GM18526 (cell line): ENCODE measurements around the gene FXYD7.

ENCODE experiments used
- POLR2A ChIP-seq: IDR thresholded peaks from 3 replicates; pipeline ENCODE4 v1.6.1; 2011; ENCODE audit not compliant: insufficient read length; ENCODE audit errors: extremely low read depth

FXYD7 gene

GRCh38 chr19:35134601-35135242 is 8.3 kb upstream of the FXYD7 start, which contains the start of gene LGI4:
Gene LGI4 (minus strand): TSS chr19:35135059. CDS start chr19:35134680, 379 bp downstream.
- no peak for TF ChIP-seq POLR2A

DNA sequence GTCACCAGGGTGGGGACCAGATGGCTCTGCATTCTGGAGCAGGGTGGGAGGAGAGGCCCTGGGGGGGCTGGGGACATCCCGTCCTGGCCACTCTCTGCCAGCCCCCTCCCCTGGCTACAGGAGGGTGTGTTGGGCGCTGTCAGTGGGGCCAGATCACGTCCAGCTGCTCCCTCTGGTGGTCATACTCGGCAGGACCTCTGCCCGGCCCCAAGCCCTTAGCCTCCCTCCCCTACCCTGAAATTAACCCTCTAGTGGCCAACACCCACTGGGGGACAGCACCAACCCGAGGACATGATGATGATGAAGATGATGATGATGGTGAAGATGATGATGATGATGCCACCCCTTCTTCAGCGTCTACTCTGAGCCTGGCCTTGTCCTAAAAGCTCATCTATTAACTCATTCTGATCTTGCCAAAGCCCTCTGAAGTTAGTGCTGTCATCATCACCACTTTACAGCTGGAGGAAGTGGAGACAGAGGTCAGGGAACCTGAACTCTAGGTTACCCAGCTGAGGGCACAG is 7.6 kb upstream of the FXYD7 start:
- TF ChIP-seq POLR2A = no peak

DNA sequence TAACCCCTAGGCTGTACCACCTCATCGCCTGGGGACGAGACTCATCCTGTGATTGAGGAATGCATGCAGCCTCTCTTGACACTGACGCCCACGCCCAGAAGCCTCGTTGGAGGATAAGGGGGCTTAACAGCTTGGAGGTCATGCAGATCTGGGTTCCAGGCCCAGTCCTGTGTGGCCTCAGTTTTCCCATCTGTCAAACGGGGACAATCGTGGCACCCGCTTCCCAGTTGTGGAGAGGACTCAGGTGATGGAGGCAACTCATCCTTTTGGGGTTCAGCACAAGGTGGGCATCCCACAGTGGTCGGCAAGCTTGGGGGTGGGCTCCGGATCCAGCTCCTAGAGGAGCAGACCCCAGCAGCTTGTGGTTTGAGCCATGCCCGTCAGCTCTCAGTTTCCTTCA is 6.8 kb upstream of the FXYD7 start:
- TF ChIP-seq POLR2A = no peak

GRCh38 chr19:35136977-35137702 is 5.9 kb upstream of the FXYD7 start:
- no peak for TF ChIP-seq POLR2A

DNA sequence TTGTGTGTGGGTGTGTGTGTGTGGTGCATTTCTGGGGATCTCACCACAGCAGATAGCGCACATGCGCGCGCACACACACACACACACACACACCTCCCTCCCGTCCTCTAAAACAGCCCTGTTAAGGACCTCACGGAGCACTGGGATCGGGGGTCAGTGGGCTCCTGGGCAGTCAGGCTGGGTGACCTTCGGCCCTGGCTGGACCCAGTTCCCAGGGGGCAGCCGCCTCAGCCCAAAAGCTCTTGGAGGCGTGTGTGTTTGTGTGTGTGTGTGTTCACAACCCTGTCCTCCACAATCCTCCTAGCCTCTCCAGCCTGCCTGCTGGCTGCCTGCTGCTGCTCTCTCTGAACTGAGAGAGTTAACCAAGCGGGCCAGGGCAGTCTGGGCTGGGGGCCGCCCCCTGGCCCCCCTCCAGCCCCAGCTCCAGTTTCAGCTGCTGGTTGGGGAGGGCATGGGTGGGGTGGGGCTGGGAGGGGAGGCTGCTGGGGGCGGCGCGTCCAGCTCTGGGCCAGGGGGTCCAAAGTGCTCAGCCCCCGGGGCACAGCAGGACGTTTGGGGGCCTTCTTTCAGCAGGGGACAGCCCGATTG is 4.7 kb upstream of the FXYD7 start, which contains the start of gene FXYD1:
FXYD1 (plus strand) TSS at position 520 of the 588 bp plus-strand sequence. CDS start 1,256 bp downstream, outside the sequence.
- TF ChIP-seq POLR2A = no peak

GRCh38 chr19:35140207-35140961 is 2.7 kb upstream of the FXYD7 start:
- TF ChIP-seq POLR2A = no peak

DNA sequence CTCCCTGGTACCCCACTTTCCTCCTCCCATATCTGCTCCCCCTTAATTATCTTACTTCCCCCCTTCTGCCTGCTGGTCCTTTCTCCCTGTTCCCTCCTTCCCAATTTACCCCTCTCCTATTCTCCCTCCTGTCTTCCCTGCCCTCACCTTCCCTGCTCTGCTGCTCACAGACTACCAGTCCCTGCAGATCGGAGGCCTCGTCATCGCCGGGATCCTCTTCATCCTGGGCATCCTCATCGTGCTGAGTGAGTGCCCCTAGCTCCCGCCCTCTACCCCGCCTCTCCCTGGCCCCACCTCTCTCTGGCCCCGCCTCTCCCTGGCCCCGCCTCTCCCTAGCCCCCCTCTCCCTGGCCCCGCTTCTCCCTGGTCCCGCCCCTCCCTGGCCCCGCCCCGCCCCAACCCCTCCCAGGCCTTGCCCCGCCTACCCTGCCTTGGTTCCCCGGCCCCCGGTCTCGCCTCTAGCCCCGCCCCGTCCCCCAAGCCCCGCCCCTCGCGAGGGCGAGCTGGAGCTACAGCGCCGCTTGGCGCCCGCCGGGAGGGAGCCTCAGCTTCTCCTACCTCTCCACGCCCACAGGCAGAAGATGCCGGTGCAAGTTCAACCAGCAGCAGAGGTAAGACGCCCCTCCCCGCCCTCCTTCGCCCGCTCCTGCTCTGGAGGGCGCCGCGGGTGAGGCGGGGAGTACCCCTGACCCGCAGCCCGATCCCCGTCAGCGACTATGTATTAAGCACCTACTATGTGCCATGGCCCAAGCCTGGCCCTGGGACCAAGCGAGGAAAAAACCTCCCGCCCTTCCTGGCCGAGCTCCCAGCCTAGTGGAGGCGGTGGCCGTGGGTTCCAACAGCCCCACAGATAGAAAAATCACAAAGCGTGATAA is 1.9 kb upstream of the FXYD7 start:
- TF ChIP-seq POLR2A = no peak

- TF ChIP-seq POLR2A = no peak
Observed at GRCh38 chr19:35141837-35142605, 1.0 kb upstream of the FXYD7 start.

- TF ChIP-seq POLR2A = no peak
Observed at GRCh38 chr19:35142606-35143230, 337 bp upstream of the FXYD7 start.

DNA sequence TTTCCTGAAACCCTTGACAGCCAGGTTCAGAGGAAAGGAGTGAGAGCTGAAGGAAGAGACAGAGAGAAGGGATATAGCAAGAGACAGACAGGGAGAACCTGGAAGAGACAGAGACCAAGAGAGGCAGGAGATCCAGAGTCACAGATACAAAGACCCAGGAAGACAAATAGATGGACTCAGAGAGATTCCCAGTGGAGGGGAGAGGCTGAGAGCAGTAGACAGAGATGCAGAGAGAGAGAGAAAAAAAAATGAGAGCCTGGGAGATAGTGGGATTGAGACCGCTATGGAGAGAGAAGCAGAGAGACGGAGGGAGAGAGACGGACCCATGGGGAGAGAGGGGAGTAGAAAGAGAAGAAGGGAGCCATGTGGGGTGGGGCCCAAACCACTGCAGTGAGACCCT is 763 bp downstream of the FXYD7 start:
- no peak for TF ChIP-seq POLR2A

- no peak for TF ChIP-seq POLR2A
Observed at GRCh38 chr19:35144259-35144599, 1.2 kb downstream of the FXYD7 start.

GRCh38 chr19:35144600-35145436 is 1.8 kb downstream of the FXYD7 start:
- TF ChIP-seq POLR2A = no peak

DNA sequence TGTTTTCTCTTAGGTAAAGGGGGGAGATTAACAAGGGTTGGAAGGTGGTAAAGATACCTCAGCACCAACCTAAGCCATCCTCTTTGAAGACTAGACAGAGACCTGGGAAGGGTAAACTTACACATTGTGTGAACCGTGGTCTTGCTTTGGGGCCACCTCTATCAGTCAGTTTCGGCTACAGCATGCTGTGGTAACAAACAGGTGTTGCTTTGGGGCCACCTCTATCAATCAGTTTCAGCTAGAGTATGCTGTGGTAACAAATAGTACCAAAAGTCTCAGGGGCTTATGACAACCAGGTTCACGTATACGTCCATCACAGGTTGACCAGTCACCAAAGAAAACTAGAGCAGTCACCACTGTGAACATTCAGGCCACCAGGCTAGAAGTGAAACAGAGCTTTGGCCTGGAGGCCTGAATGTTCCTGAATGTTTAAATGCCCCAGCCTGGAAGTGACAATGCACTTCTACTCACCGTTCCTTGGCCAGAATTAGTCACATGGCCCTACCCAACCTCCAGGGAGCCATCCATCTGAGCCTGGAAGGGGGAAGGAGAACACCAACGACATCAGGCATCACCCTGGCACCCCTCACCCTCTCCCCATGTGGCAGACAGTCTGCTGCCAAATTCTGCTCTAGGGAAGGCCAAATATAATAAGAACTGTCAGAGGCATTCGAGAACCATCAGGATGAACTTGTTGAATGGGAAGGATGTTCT is 3.8 kb downstream of the FXYD7 start:
- TF ChIP-seq POLR2A = no peak
